GM18517 (cell line): Measurements from ENCODE around the gene PRDM7.
A peak's percentile ranks its signal among the peaks of the same experiment; 100 is the strongest.
"Not testable (repeated sequence)": the region's sequence is repeated elsewhere in the genome, so short reads cannot be mapped to it uniquely, and the experiment has no call there.

Experiments
- ATAC-seq: cut with Tn5 transposase; IDR thresholded peaks from one replicate; pipeline ENCODE4 v1.9.1; 2021; ENCODE audit warnings: mild to moderate bottlenecking, moderate library complexity; ENCODE audit not compliant: unreplicated experiment

Gene PRDM7

GRCh38 chr16:90077757-90078578, 837 bp upstream of the PRDM7 start:
- ATAC-seq: peak; percentile 28

DNA sequence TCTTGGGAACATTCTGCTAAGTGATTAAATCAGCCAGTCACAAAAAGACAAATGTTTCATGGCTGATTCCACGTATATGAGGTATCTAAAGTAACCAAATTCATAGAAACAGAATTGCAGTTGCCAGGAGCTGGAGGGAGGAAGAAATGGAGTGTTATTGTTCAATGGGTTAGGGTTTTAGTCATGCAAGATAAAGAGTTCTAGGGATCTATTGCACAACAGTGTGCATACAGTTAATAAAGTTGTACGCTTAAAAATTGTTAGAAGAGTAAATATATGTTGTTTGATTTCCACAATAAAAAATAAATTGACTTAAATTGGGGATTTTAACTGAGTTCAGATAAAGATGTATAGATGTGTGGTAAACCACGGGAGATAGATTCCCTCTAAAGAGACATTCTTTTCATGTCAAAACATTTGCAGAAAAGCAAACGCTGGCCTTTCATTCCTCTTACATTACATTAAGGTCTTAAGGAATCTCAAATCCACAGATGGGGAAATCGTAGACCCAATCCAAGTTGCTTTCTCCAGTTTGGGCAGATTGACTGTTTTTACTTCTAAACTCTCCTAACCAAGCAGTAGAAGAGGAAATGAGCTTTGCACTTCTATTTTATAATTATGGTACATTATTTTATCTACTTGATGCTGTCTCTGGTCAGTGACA, 4.6 kb downstream of the PRDM7 start:
- no peak for ATAC-seq

- ATAC-seq: no peak
Observed at GRCh38 chr16:90070440-90070839, 6.7 kb downstream of the PRDM7 start.

- ATAC-seq: no peak
Observed at GRCh38 chr16:90061437-90061836, 15.7 kb downstream of the PRDM7 start.

DNA sequence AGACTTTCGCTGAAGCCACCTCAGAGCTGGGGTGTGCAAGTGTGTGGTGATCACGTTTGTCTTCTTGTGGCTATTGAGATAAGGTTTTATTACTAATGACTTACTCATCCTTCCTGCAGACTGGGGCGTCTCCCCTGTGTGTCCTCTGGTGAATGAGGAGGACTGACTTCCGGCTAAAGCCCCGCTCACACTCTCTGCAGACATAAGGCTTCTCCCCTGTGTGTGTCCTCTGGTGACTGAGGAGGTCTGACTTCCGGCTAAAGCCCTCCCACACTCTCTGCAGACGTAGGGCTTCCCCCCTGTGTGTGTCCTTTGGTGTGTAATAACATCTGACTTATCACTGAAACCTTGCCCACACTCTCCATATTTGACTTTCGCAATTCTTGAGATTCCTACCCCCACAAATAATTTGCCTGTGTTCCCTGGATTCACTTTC, 19.4 kb downstream of the PRDM7 start:
- no peak for ATAC-seq

- not testable (repeated sequence) for ATAC-seq
Observed at GRCh38 chr16:90056521-90056920, 20.6 kb downstream of the PRDM7 start.

DNA sequence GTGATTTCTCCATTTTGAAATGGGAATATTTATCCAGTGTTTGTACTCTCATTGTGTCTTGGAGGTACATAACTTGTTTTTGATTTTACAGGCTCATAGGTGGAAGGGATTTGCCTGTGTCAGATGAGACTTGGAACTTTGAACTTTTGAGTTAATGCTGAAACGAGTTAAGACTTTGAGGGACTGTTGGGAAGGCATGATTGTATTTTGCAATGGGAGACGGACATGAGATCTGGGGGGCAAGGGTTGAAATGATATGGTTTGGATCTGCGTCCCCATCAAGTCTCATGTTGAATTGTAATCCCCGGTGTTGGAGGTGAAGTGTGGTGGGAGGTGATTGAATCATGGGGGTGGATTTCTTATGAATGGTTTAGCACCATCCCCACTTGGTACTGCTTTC, 21.8 kb downstream of the PRDM7 start:
- ATAC-seq: no peak

DNA sequence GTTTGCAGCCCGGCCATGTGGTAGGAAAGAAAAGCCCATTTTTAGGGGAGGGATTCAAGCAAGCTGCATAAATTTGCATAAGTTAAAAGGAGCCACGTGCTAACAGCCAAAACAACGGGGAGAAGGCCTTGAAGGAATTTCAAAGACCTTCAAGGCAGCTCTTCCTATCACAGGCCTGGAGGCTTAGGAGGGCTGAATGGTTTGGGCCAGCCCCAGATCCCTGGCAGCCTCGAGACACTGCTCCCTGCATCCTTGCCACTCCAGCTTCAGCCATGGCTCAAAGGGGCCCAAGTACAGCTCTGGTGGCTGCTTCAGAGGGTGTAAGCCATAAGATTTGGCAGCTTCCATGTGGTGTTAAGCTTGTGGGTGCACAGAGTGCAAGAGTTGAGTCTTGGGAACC, 22.6 kb downstream of the PRDM7 start:
- no peak for ATAC-seq

GRCh38 chr16:90053902-90054500, 23.1 kb downstream of the PRDM7 start:
- ATAC-seq: no peak

- no peak for ATAC-seq
Observed at GRCh38 chr16:90050969-90051368, 26.2 kb downstream of the PRDM7 start.

GRCh38 chr16:90048737-90049330, 28.3 kb downstream of the PRDM7 start:
- no peak for ATAC-seq

DNA sequence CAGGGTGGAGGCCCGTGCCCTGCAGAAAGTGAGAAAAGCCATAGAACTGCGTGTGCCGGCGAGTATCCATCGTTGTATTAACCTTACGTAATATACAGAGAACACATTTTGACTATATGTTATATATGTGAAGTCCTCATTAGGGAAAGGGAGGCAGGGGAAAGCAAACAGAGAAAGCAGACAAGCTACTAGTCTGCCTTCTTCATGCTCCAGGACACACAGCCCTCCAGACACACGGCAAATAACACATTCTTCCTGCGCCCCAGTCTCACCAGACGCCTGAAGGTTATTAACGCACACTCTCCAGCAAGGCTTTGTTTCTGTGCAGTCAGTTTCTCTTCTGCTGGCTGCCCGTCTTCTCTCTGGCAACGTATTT, 28.8 kb downstream of the PRDM7 start:
- no peak for ATAC-seq

DNA sequence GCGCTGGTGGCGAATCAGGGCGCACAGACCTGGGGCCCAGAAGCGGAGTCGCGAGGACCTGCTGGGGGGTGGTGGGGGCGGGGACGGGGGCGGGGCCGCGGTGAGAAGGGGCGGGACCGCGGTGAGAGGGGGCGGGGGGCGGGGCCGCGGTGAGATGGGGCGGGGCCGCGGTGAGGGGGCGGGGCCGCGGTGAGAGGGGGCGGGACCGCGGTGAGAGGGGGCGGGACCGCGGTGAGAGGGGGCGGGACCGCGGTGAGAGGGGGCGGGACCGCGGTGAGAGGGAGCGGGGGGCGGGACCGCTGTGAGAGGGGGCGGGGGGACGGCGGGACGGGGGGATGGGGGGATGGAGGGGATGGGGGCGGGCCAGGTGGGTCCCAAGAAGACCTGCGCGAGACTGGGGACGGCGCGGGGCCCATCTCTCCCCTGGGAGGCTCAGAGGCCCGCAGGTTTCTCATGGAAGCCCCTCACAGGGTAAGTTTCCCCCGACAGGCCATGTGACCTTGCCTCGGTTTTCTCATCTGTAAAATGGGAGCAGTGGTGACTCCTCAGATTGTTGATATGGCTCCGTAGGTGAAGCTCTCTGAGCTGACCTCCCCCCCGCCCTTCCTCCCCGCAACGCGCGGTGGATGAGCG, 29.3 kb downstream of the PRDM7 start:
- no peak for ATAC-seq

GRCh38 chr16:90046971-90047713, 30.0 kb downstream of the PRDM7 start:
- no peak for ATAC-seq

DNA sequence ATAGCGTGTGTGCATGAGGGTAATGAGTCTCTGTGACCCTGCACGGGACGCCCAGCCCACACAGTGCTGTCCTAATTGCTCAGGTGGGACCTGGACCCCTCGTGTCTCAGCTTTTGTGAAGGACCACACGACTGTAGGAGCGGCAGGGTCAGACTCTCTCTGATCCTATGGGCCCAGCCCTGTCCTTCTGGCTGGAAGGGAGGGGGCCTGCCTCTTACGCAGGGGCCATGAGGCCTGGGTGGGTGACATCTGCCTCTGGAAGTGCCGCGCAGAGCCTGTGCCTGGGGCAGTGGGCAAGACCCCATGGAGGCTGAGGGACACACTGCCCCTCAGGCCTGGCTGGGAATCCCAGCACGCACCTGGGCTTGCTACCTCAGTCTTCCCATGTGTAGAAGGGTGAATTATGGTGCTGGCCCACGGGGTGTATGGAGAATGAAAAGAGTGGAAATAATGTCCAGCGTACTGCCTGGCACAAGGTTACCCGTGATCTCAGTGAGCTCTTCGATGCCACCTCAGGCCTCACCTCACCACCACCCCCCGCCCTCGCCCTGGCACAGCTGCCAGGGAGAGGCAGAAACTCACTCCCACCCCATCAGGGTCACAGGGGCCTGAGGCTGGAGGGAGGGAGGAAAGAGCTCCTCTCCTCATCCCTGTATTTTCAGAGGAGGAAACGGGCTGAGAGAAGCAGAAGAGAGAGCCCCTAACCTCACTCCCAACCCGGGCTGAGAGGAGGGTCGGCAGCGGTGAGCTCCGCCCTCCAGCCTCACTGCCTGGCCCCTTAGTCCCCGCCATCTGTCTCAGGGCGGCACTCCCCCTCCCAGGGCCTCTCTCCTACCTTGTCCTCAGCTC, 30.8 kb downstream of the PRDM7 start:
- no peak for ATAC-seq

DNA sequence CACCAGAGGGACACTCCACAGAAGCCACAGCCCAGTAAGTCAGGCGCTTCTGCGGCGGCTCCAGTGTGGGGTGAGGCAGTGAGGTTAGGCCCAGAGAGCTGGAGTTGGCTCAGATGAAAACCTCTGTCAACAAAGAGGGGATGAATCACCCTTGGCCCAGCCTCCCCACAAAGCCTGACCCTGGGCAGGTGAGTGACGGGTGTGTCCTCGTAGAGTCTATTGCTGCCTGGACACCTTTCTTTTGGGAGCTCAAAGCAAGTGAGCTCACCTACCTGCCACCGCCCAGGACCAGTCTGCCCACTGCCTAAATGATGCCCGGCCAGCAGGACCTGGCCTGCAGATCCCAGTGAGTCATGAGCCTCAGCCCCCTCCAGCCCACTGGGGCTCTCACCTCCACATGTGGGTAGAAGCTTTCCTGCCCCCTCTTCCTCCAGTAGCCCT, 33.0 kb downstream of the PRDM7 start:
- no peak for ATAC-seq

DNA sequence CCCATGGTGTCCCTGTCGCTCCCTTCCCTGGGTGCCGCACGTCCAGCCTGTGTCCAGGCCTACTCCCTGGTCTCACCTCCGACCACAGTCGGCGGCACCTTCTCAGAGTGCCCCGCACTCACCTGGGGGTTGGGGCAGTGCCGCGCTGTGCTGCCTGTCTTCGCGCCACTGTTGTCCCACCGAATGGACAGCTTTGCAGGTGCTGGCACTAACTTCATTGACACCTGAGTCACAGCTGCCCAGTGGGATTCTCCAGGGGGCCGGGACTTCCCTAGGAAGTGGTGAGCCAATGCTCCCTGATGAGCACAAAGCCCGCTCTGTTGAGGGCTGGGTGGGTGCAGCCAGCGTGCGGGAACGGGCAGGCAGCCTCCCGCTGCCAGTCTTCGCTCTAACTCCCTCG, 33.6 kb downstream of the PRDM7 start:
- ATAC-seq: no peak

DNA sequence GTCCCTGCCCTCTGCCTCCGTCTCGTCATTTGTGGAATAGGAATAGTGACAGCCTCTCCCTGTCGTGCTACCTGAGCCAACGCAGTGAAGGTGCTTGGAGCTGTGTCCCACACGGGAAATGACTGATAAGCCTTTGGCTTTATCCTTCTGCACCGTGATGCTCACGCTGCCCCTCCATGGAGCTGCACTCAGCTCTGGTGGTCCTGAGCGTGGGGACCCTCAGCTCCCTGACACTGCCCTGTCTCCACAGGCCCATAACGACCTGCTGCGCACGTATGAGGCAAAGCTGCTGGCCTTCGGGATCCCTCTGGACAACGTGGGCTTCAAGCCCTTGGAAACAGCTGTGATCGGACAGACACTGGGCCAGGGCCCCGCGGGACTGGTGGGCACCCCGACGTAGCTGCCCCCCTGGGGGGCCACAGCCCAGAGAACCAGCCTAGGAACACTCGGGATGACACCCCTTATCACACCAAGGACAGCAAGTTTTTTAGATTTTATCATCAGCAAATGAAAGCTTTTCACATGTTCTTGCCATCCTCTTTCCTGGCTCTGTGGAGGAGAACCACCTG, 34.1 kb downstream of the PRDM7 start:
- no peak for ATAC-seq

GRCh38 chr16:90041896-90042473, 35.1 kb downstream of the PRDM7 start:
- ATAC-seq: no peak
